Endodermal cell (in vitro differentiated cells): ENCODE results near the gene ASCC1. TPM values are rescaled to one million over a fixed set of nuclear protein-coding genes. Genes with fewer than 3 reads are reported as not detected.

Experiments
- DNase-seq: peaks from one replicate; pipeline ENCODE4 v3.0.0-alpha.2; 2017
- H3K27ac ChIP-seq: 2 replicates; pipeline ENCODE4 v1.5.1; 2013; ENCODE audit warnings: mild to moderate bottlenecking, low read depth, low read length, moderate library complexity
- H3K27me3 ChIP-seq: 2 replicates; pipeline ENCODE4 v1.6.1; 2013; ENCODE audit warnings: mild to moderate bottlenecking, low read length, moderate library complexity; ENCODE audit not compliant: insufficient read depth, control insufficient read depth, poor library complexity, severe bottlenecking
- H3K36me3 ChIP-seq: 2 replicates; pipeline ENCODE4 v1.7.0; 2013; ENCODE audit warnings: mild to moderate bottlenecking, low read length, moderate library complexity; ENCODE audit not compliant: control insufficient read depth, insufficient read depth
- H3K4me1 ChIP-seq: one replicate; pipeline ENCODE4 v1.7.0; 2013; ENCODE audit warnings: low read length; ENCODE audit not compliant: control insufficient read depth, insufficient read depth
- H3K4me3 ChIP-seq: 2 replicates; pipeline ENCODE4 v1.5.1; 2013; ENCODE audit warnings: mild to moderate bottlenecking, low read length, moderate library complexity
- H3K9ac ChIP-seq: 2 replicates; pipeline ENCODE4 v1.6.1; 2013; ENCODE audit warnings: mild to moderate bottlenecking, low read length, moderate library complexity; ENCODE audit not compliant: poor library complexity, severe bottlenecking; ENCODE audit errors: extremely low read depth
- H3K9me3 ChIP-seq: 2 replicates; pipeline ENCODE4 v1.6.1; 2013; ENCODE audit warnings: mild to moderate bottlenecking, low read length, moderate library complexity; ENCODE audit not compliant: control insufficient read depth
- H3K27ac Mint-ChIP-seq: 2 replicates; pipeline ENCODE4 v1.8.0; 2020; ENCODE audit warnings: mixed read lengths
- H3K27me3 Mint-ChIP-seq: 2 replicates; pipeline ENCODE4 v1.8.0; 2021; ENCODE audit warnings: mild to moderate bottlenecking, mixed read lengths; ENCODE audit not compliant: insufficient read depth
- H3K36me3 Mint-ChIP-seq: 2 replicates; pipeline ENCODE4 v1.8.0; 2020; ENCODE audit warnings: low read depth, mixed read lengths
- H3K4me1 Mint-ChIP-seq: 2 replicates; pipeline ENCODE4 v1.8.0; 2020; ENCODE audit warnings: mixed read lengths
- H3K4me3 Mint-ChIP-seq: 2 replicates; pipeline ENCODE4 v1.8.0; 2020; ENCODE audit warnings: mild to moderate bottlenecking, moderate library complexity, mixed read lengths
- H3K9me3 Mint-ChIP-seq: 2 replicates; pipeline ENCODE4 v1.8.0; 2020; ENCODE audit warnings: mild to moderate bottlenecking, mixed read lengths
- WGBS, 2 experiments: methylation state at CpG; one replicate each; pipeline versions ENCODE4 v1.1.5 to v1.1.7; 2013; ENCODE audit warnings: missing lambda C conversion rate in 2 of 2, mixed read lengths in 1 of 2; ENCODE audit not compliant: insufficient coverage in 1 of 2, insufficient read length in 1 of 2; 5-methylcytosine and 5-hydroxymethylcytosine counted together
- total RNA-seq, 2 donors: library from RNA; stranded (reverse); fragmentation: NEBNext Ultra II Directional in 1 of 2; extraction: Animal tissue kit (Norgen Biotek cat#: 25700) in 1 of 2; gene quantifications; 2 replicates in 1 of 2; 3 replicates in 1 of 2; pipeline ENCODE4 v1.2.1, GENCODE V29; 2021
- TF ChIP-seq, protein P1 (sequence below): fragments of 200-600 bp; sonication (generic); conservative IDR thresholded peaks from 2 replicates; pipeline ENCODE4 v1.5.0; 2021; ENCODE audit warnings: antibody characterized with exemption, mild to moderate bottlenecking

ASCC1 gene
- total RNA-seq, 2 donors from 2014 or later: 29.2 to 34.0 TPM

GRCh38 chr10:72122221-72122620 is 93.9 kb downstream of the ASCC1 start:
- H3K4me3 Mint-ChIP-seq: no peak overlapping the region
- DNase-seq: no peak
- H3K4me1 Mint-ChIP-seq: peaks cover 4% of the 10 kb centered on the region
- H3K36me3 ChIP-seq: peaks cover 13% of the 10 kb centered on the region
- no peaks in the 10 kb centered on the region for H3K27me3 Mint-ChIP-seq
- H3K9me3 ChIP-seq: peaks cover 5% of the 10 kb centered on the region
- no peak overlapping the region for H3K9ac ChIP-seq
- TF ChIP-seq, protein P1, sequence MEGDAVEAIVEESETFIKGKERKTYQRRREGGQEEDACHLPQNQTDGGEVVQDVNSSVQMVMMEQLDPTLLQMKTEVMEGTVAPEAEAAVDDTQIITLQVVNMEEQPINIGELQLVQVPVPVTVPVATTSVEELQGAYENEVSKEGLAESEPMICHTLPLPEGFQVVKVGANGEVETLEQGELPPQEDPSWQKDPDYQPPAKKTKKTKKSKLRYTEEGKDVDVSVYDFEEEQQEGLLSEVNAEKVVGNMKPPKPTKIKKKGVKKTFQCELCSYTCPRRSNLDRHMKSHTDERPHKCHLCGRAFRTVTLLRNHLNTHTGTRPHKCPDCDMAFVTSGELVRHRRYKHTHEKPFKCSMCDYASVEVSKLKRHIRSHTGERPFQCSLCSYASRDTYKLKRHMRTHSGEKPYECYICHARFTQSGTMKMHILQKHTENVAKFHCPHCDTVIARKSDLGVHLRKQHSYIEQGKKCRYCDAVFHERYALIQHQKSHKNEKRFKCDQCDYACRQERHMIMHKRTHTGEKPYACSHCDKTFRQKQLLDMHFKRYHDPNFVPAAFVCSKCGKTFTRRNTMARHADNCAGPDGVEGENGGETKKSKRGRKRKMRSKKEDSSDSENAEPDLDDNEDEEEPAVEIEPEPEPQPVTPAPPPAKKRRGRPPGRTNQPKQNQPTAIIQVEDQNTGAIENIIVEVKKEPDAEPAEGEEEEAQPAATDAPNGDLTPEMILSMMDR: no peak
- peaks cover 20% of the 10 kb centered on the region for H3K36me3 Mint-ChIP-seq
- no peak overlapping the region for H3K27ac ChIP-seq
- no peak overlapping the region for H3K4me3 ChIP-seq
- no peaks in the 10 kb centered on the region for H3K4me1 ChIP-seq
- WGBS, 2 experiments: 96 to 100% methylated on average over 2 to 4 of the region's 4 CpGs
- H3K27me3 ChIP-seq: no peaks in the 10 kb centered on the region
- H3K9me3 Mint-ChIP-seq: peaks cover 3% of the 10 kb centered on the region
- H3K27ac Mint-ChIP-seq: no peak overlapping the region

GRCh38 chr10:72121389-72121788 is 94.7 kb downstream of the ASCC1 start:
- WGBS, 2 experiments: 92 to 100% methylated on average over 1 of the region's 1 CpG
- Histone ChIP-seq H3K36me3 (peaks cover 11% of the 10 kb centered on the region), H3K27ac (no peak overlapping the region), H3K27me3 (no peaks in the 10 kb centered on the region), H3K9me3 (peaks cover 14% of the 10 kb centered on the region), H3K4me3 (no peak overlapping the region), H3K4me1 (no peaks in the 10 kb centered on the region), H3K9ac (no peak overlapping the region)
- DNase-seq: no peak
- TF ChIP-seq, protein P1: no peak
- Mint-ChIP-seq H3K4me3 (no peak overlapping the region), H3K27me3 (no peaks in the 10 kb centered on the region), H3K27ac (no peak overlapping the region), H3K9me3 (peaks cover 10% of the 10 kb centered on the region), H3K36me3 (peaks cover 24% of the 10 kb centered on the region), H3K4me1 (peaks cover 1% of the 10 kb centered on the region)

GRCh38 chr10:72116372-72116771 is 99.7 kb downstream of the ASCC1 start:
- Histone ChIP-seq H3K36me3 (peaks cover 7% of the 10 kb centered on the region), H3K27me3 (no peaks in the 10 kb centered on the region), H3K9me3 (peaks cover 29% of the 10 kb centered on the region), H3K4me1 (no peaks in the 10 kb centered on the region), H3K9ac (no peak overlapping the region), H3K27ac (no peak overlapping the region), H3K4me3 (peak overlapping the region; percentile 32)
- peaks cover 40% of the 10 kb centered on the region for H3K36me3 Mint-ChIP-seq
- H3K4me3 Mint-ChIP-seq: no peak overlapping the region
- H3K4me1 Mint-ChIP-seq: peaks cover 4% of the 10 kb centered on the region
- TF ChIP-seq, protein P1: no peak
- no peaks in the 10 kb centered on the region for H3K27me3 Mint-ChIP-seq
- DNase-seq: no peak
- no peak overlapping the region for H3K27ac Mint-ChIP-seq
- 86 to 92% methylated on average over 2 of the region's 2 CpGs for WGBS, 2 experiments
- peaks cover 20% of the 10 kb centered on the region for H3K9me3 Mint-ChIP-seq
